SW480 (cell line): ENCODE measurements around the gene FASTK.

Experiments used
- DNase-seq: peaks from one replicate; pipeline ENCODE4 v3.0.0-alpha.2; 2016; ENCODE audit warnings: low spot score

Gene FASTK

GRCh38 chr7:151118108-151119054 lies 37.8 kb upstream of the FASTK start:
- no peak for DNase-seq

- DNase-seq = no peak
These were observed 37.0 kb upstream of the FASTK start for GRCh38 chr7:151117565-151117964.

GRCh38 chr7:151116603-151117440 lies 36.2 kb upstream of the FASTK start:
- DNase-seq = no peak

GRCh38 chr7:151115836-151116418 lies 35.3 kb upstream of the FASTK start:
- peak; percentile 84 for DNase-seq

- no peak for DNase-seq
These were observed 34.7 kb upstream of the FASTK start for GRCh38 chr7:151115121-151115835.

- peak; percentile 26 for DNase-seq
These were observed 33.8 kb upstream of the FASTK start for GRCh38 chr7:151114151-151115090.

GRCh38 chr7:151113344-151114150 lies 32.9 kb upstream of the FASTK start:
- peak; percentile 57 for DNase-seq

GRCh38 chr7:151110941-151111645 lies 30.5 kb upstream of the FASTK start:
- peak; percentile 51 for DNase-seq

- no peak for DNase-seq
These were observed 29.8 kb upstream of the FASTK start for GRCh38 chr7:151110236-151110940.

- DNase-seq = no peak
These were observed 28.8 kb upstream of the FASTK start for GRCh38 chr7:151109094-151110048.

GRCh38 chr7:151107882-151108281 lies 27.3 kb upstream of the FASTK start:
- no peak for DNase-seq

- DNase-seq = no peak
These were observed 24.0 kb upstream of the FASTK start for GRCh38 chr7:151104411-151105235.

GRCh38 chr7:151103973-151104372 lies 23.4 kb upstream of the FASTK start:
- DNase-seq = no peak

- no peak for DNase-seq
These were observed 22.4 kb upstream of the FASTK start for GRCh38 chr7:151102991-151103390.

- DNase-seq = no peak
These were observed 21.2 kb upstream of the FASTK start for GRCh38 chr7:151101621-151102396.

GRCh38 chr7:151100921-151101320 lies 20.3 kb upstream of the FASTK start:
- no peak for DNase-seq
